Esophagus muscularis mucosa (tissue), 4 donors: Measurements from ENCODE around the gene PLXNB3. TPM values are rescaled to one million over a fixed set of nuclear protein-coding genes. Genes with fewer than 3 reads are reported as not detected.

ENCODE experiments used
- DNase-seq: peaks from one replicate; pipeline ENCODE4 v3.0.0-alpha.2; 2017; ENCODE audit errors: extremely low spot score
- H3K27ac ChIP-seq, 4 donors: fragments of 200-600 bp; sonication (generic); replicated peaks in 1 of 4; 1 replicate in 3 of 4; 2 replicates in 1 of 4; pipeline ENCODE4 v1.5.1; 2016 to 2019; ENCODE audit warnings: mild to moderate bottlenecking in 1 of 4
- H3K27me3 ChIP-seq, 4 donors: fragments of 200-600 bp; sonication (generic); one replicate each; pipeline versions ENCODE4 v1.5.1 to v1.6.0; 2016 to 2019
- H3K36me3 ChIP-seq, 4 donors: fragments of 200-600 bp; sonication (generic); one replicate each; pipeline ENCODE4 v1.5.1; 2016 to 2019
- H3K4me1 ChIP-seq, 4 donors: fragments of 200-600 bp; sonication (generic); one replicate each; pipeline ENCODE4 v1.5.1; 2016 to 2019
- H3K4me3 ChIP-seq, 4 donors: fragments of 200-600 bp; sonication (generic); 1 replicate in 2 of 4; 2 replicates in 2 of 4; pipeline ENCODE4 v1.5.1; 2016 to 2019; ENCODE audit warnings: mild to moderate bottlenecking in 4 of 4, moderate library complexity in 1 of 4
- H3K9me3 ChIP-seq, 4 donors: fragments of 200-600 bp; sonication (generic); 1 replicate in 3 of 4; 2 replicates in 1 of 4; pipeline ENCODE4 v1.5.1; 2016 to 2019
- EP300 ChIP-seq: sonication (generic); formaldehyde crosslinking; IDR thresholded peaks from one replicate; pipeline ENCODE4 v1.6.1; 2017; ENCODE audit warnings: antibody characterized with exemption
- POLR2A ChIP-seq: fragments of 450-650 bp; IDR thresholded peaks from one replicate; pipeline ENCODE4 v1.6.1; 2017; ENCODE audit warnings: antibody characterized with exemption, moderate library complexity, mild to moderate bottlenecking, low read depth
- POLR2AphosphoS5 ChIP-seq, 2 donors: sonication (generic); formaldehyde crosslinking; IDR thresholded peaks; one replicate each; pipeline ENCODE4 v1.6.1; 2017; ENCODE audit warnings: antibody characterized with exemption in 2 of 2
- WGBS: methylation state at CpG from one replicate; pipeline ENCODE4 v1.1.5; 2018; 5-methylcytosine and 5-hydroxymethylcytosine counted together
- intact Hi-C: fragments of 100-400 bp; cut with DNase I; formaldehyde crosslinking; loops from one replicate; pipeline ENCODE4 v1.15.1; 2023
- total RNA-seq, 4 donors: library from RNA; depleted of rRNA; stranded (reverse); fragments of >200 nt; gene quantifications; one replicate each; pipeline versions ENCODE4 v1.1.0 to v1.2.1, GENCODE V29; 2016
- TF ChIP-seq, protein P1 (sequence below), 3 experiments: fragments of 200-600 bp in 2 of 3; fragments of 450-650 bp in 1 of 3; sonication (generic) in 2 of 3; IDR thresholded peaks; one replicate each; pipeline ENCODE4 v1.5.1; 2017 to 2019; ENCODE audit warnings: antibody characterized with exemption in 3 of 3, mild to moderate bottlenecking in 2 of 3, moderate library complexity in 1 of 3

Gene PLXNB3
- total RNA-seq, 4 donors from 2014 or later = 6.1 to 21.9 (median 17.6) TPM

- H3K9me3 ChIP-seq = no peaks in the 10 kb centered on the region
- DNase-seq = no peak
- peak overlapping the region; percentile 67 to 78 (median 72) for H3K4me3 ChIP-seq
- intact Hi-C loops = no loop called here
- 84% methylated on average over 12 of the region's 55 CpGs for WGBS
- peaks cover 42 to 61% (median 59%) of the 10 kb centered on the region in 4 donors for H3K4me1 ChIP-seq
- H3K36me3 ChIP-seq = peaks cover 0 to 20% (median 9%) of the 10 kb centered on the region in 4 donors
- peak overlapping the region; percentile 84 to 92 (median 88) for H3K27ac ChIP-seq
- no peaks in the 10 kb centered on the region for H3K27me3 ChIP-seq
- TF ChIP-seq EP300 (no peak), POLR2AphosphoS5 (IDR thresholded peaks at IDR 0.05) (no peak), POLR2A (no peak)
- TF ChIP-seq, protein P1, sequence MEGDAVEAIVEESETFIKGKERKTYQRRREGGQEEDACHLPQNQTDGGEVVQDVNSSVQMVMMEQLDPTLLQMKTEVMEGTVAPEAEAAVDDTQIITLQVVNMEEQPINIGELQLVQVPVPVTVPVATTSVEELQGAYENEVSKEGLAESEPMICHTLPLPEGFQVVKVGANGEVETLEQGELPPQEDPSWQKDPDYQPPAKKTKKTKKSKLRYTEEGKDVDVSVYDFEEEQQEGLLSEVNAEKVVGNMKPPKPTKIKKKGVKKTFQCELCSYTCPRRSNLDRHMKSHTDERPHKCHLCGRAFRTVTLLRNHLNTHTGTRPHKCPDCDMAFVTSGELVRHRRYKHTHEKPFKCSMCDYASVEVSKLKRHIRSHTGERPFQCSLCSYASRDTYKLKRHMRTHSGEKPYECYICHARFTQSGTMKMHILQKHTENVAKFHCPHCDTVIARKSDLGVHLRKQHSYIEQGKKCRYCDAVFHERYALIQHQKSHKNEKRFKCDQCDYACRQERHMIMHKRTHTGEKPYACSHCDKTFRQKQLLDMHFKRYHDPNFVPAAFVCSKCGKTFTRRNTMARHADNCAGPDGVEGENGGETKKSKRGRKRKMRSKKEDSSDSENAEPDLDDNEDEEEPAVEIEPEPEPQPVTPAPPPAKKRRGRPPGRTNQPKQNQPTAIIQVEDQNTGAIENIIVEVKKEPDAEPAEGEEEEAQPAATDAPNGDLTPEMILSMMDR (IDR thresholded peaks at IDR 0.05) = no peak
These were observed 38.8 kb upstream of the PLXNB3 start for GRCh38 chrX:153725039-153725831.

- DNase-seq = no peak
- intact Hi-C loops = no loop called here
- H3K4me1 ChIP-seq = peaks cover 42 to 61% (median 59%) of the 10 kb centered on the region in 4 donors
- peak overlapping the region; percentile 84 to 92 (median 88) for H3K27ac ChIP-seq
- no peaks in the 10 kb centered on the region for H3K27me3 ChIP-seq
- peaks cover 0 to 16% (median 3%) of the 10 kb centered on the region in 4 donors for H3K36me3 ChIP-seq
- TF ChIP-seq EP300 (no peak), POLR2AphosphoS5 (IDR thresholded peaks at IDR 0.05) (no peak), POLR2A (no peak)
- TF ChIP-seq, protein P1 (IDR thresholded peaks at IDR 0.05) = no peak
- WGBS = 84% methylated on average over 16 of the region's 35 CpGs
- peak overlapping the region; percentile 38 to 78 (median 70) for H3K4me3 ChIP-seq
- no peaks in the 10 kb centered on the region for H3K9me3 ChIP-seq
These were observed 38.2 kb upstream of the PLXNB3 start for GRCh38 chrX:153725832-153726285.

DNA sequence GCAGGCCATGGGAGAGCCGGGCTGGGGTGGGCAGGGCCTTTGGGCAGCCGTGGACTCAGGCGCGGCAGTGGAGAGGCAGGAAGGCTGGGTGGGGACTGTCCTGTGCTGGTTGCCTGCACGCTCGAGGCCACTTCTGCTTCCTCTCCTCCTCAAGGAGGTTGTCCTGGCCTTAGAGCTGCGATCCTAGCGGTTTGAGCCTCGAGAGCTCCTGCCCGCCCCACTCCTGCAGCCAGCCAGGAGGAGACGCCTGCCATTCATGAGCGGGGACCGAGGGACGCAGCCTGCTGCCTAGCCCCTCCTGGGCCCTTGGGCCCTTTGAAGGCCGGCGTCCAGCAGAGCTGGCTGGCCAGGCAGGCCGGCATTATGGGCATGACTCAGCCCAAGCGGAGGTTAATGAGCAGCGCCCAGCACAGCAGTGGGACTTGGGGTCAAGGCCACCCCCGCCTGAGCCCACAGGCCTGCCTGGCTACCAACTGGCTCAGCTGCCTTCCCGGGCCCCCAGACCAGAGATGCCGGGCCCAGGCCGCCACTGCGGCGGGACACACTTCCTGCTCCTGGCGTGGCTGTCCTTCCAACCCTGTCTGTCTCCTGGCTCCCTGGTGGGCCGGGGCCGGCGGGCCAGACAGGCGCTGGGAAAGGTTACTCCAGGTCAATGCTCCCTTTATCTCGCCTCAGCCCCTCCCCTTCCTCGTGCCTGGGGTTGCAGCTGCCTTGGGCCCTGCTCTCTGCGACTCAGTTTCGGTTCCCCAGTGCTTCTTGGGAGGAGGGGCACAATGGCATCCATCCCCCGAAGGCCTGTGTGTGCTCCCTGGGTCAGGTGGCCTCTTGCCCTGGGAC is 37.5 kb upstream of the PLXNB3 start:
- peak overlapping the region; percentile 84 to 92 (median 88) for H3K27ac ChIP-seq
- intact Hi-C loops = no loop called here
- TF ChIP-seq, protein P1 (IDR thresholded peaks at IDR 0.05) = no peak
- TF ChIP-seq POLR2A (no peak), EP300 (no peak), POLR2AphosphoS5 (IDR thresholded peaks at IDR 0.05) (no peak)
- 47% methylated on average over 24 of the region's 35 CpGs for WGBS
- H3K27me3 ChIP-seq = no peaks in the 10 kb centered on the region
- H3K4me3 ChIP-seq = peak overlapping the region; percentile 38 to 78 (median 70)
- no peaks in the 10 kb centered on the region for H3K9me3 ChIP-seq
- H3K4me1 ChIP-seq = peaks cover 42 to 61% (median 59%) of the 10 kb centered on the region in 4 donors
- peaks cover 0 to 14% (median 2%) of the 10 kb centered on the region in 4 donors for H3K36me3 ChIP-seq
- peak; percentile 92 for DNase-seq

- intact Hi-C loops = no loop called here
- Histone ChIP-seq H3K27ac (peak overlapping the region; percentile 84 to 92 (median 88)), H3K27me3 (no peaks in the 10 kb centered on the region), H3K9me3 (peaks cover 0 to 6% (median 0%) of the 10 kb centered on the region in 4 donors), H3K36me3 (peaks cover 0 to 17% (median 5%) of the 10 kb centered on the region in 4 donors), H3K4me3 (peak overlapping the region; percentile 38 to 78 (median 70)), H3K4me1 (peaks cover 42 to 57% (median 55%) of the 10 kb centered on the region in 4 donors)
- TF ChIP-seq, protein P1 (IDR thresholded peaks at IDR 0.05) = no peak
- TF ChIP-seq POLR2A (no peak), EP300 (no peak), POLR2AphosphoS5 (IDR thresholded peaks at IDR 0.05) (no peak)
- 53% methylated on average over 19 of the region's 23 CpGs for WGBS
- DNase-seq = no peak
These were observed 36.7 kb upstream of the PLXNB3 start for GRCh38 chrX:153727123-153727931.
